Dermis lymphatic vessel endothelial cell (primary cell): ENCODE data around the gene FLT4. TPM values are rescaled to one million over a fixed set of nuclear protein-coding genes. Genes with fewer than 3 reads are reported as not detected.

Experiments
- total RNA-seq: library from RNA; depleted of rRNA; stranded (reverse); fragments of >200 nt; gene quantifications from 2 replicates; pipeline ENCODE4 v1.2.1, GENCODE V29; 2014

The FLT4 gene
- total RNA-seq, result 283 and 533 TPM in 2 replicates

DNA sequence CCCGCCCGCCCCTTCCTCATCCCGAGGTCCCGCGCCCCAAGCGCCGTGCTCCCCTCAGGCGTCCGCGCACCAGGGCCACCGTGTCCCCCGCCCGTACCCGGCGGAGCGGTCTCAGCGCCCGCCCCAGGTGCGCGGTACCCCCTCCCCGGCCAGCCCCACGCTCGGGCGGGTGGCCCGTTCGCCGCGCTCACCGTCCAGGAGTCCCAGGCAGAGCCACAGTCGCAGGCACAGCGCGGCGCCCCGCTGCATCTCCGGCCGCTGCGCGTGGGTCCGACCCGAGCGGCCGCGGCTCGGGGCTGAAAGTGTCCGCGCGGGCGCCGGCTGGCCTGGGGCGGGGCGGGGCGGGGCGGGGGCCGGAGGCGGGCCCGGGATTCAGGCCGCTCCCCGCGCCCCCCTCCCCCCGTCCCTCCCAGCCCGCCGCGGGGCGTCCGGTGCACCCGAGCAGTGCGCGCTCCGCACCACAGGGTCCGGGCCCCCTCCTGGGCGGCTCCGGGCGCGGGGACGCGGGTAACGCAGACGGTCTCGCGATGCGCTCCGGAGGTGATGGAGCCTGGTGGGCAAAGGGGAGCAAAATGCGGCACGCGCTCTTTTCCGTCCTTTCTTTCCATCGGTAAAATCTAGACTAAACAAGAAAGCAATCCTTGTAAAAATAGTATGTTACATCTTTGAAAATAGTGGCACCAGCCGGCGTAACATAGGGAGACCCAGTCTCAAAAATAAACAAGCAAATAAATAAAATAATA lies at the start of gene FLT4:
FLT4 (minus strand) TSS at position 304 of the 743 bp plus-strand sequence; CDS start at position 249, 55 bp downstream.

DNA sequence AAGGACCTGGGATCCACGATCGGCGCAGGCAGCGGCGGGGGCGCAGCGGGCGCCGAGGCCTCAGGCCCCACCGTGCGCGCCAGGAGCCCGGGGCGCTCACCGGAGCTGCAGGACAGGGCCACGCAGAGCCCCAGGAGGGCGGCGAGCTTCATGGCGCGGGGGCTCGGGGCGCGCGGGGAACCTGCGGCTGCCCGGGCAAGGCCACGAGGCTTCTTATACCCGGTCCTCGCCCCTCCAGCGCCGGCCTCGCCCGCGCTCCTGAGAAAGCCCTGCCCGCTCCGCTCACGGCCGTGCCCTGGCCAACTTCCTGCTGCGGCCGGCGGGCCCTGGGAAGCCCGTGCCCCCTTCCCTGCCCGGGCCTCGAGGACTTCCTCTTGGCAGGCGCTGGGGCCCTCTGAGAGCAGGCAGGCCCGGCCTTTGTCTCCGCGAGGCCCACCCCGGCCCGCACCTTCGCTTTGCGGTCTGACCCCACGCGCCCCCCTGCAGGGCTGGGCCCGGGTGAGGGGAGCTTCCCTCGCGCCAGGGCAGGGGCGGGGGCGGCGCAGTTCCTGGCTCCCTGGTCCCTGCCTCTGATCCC lies 58.0 kb downstream of the FLT4 start, which contains the start of gene SCGB3A1:
SCGB3A1 (minus strand) TSS at position 189 of the 577 bp plus-strand sequence; CDS start at position 152, 37 bp downstream.

Other genes starting within 250 kb of the FLT4 start
- 18.2 and 26.3 TPM in 2 replicates for gene CNOT6, start 155.2 kb downstream of the FLT4 start, total RNA-seq
- gene SCGB3A1, start 58.1 kb downstream of the FLT4 start, total RNA-seq, result 1.4 and 2.0 TPM in 2 replicates
- gene OR2Y1, start 90.5 kb upstream of the FLT4 start, total RNA-seq, result not detected in 2 replicates
- gene MGAT1, start 153.2 kb upstream of the FLT4 start, total RNA-seq, result 91.9 and 105 TPM in 2 replicates
- gene ZFP62, start 211.7 kb upstream of the FLT4 start, total RNA-seq, result 13.5 and 24.4 TPM in 2 replicates
- gene BTNL8, start 249.6 kb upstream of the FLT4 start, total RNA-seq, result 0.09 and 0.22 TPM in 2 replicates